HG03469 (cell line): Measurements from ENCODE around the gene ZBTB8A.

ENCODE experiments used
- ATAC-seq: cut with Tn5 transposase; IDR thresholded peaks from one replicate; pipeline ENCODE4 v1.9.1; 2021; ENCODE audit warnings: mild to moderate bottlenecking, moderate library complexity, moderate number of reproducible peaks; ENCODE audit not compliant: unreplicated experiment

ZBTB8A gene

DNA sequence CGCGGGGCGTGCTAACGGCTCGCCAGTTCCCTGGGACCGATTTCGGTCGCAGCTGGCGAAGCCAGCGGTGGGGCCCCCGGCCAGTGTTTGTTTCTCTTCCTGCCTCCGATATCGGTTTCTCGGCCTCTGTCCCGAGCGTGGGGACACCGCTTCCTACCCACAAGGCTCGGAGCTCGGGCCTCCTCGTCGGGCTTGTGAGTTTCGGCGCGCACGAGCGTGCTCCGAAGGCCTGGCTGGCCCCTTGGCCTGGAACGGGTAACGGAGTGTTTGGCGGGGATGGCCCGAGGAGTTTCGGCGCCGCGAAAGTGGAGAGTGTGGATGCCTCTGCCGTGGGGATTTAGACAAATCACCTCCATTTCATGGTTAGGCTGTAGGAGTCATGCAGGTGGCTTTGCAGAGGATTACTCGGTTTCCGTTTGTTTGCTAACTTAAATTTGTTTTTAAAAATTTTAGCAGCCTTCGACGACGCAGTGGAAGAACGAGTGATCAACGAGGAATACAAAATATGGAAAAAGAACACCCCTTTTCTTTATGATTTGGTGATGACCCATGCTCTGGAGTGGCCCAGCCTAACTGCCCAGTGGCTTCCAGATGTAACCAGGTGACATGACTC, 112.3 kb downstream of the ZBTB8A start:
- peak; percentile 1 for ATAC-seq

GRCh38 chr1:32652244-32652962, 113.2 kb downstream of the ZBTB8A start:
- no peak for ATAC-seq
